ENCODE data around the gene PTPRH. TPM values are rescaled to one million over a fixed set of nuclear protein-coding genes. Genes with fewer than 3 reads are reported as not detected.

The PTPRH gene
- polyA plus RNA-seq, 1 donor (not counting 4 experiments of a cell fraction or from before 2014, with no cell fraction given): 0.17 TPM

GRCh38 chr19:55246462-55247451 is 37.5 kb upstream of the PTPRH start:
- H3K27me3 ChIP-seq (ENCODE audit: control insufficient read depth, extremely low read depth, insufficient read depth, low read length): no peaks in the 10 kb centered on the region
- H3K79me2 ChIP-seq (ENCODE audit: control insufficient read depth, insufficient read depth, low read length): peaks cover 63% of the 10 kb centered on the region
- peak overlapping the region; percentile 36 for H3K27ac ChIP-seq (ENCODE audit: control insufficient read depth, insufficient read depth, low read length)
- H3K9ac ChIP-seq (ENCODE audit: control insufficient read depth, extremely low read depth, insufficient read depth, low read length): no peak overlapping the region
- peaks cover 35% of the 10 kb centered on the region for H4K20me1 ChIP-seq (ENCODE audit: control insufficient read depth, extremely low read depth, insufficient read depth, low read length)
- no peak overlapping the region for H2AFZ ChIP-seq (ENCODE audit: control insufficient read depth, low read length)
- H3K36me3 ChIP-seq (ENCODE audit: control insufficient read depth in 2 of 2, extremely low read depth in 1 of 2, insufficient read depth in 2 of 2, low read length in 2 of 2): peaks cover 26 to 27% of the 10 kb centered on the region in 2 experiments
- H3K9me1 ChIP-seq (ENCODE audit: control insufficient read depth, extremely low read depth, insufficient read depth, low read length): peaks cover 6% of the 10 kb centered on the region
- no peak overlapping the region for H3K4me3 ChIP-seq (ENCODE audit: control insufficient read depth in 2 of 3, extremely low read depth in 1 of 3, insufficient read depth in 2 of 3, low read depth in 1 of 3, low read length in 3 of 3)
- no peaks in the 10 kb centered on the region for H3K9me3 ChIP-seq (ENCODE audit: control insufficient read depth, low read depth, low read length)
- TF ChIP-seq CTCF (optimal IDR thresholded peaks at IDR 0.05 in 1 of 3, IDR thresholded peaks at IDR 0.05 in 1 of 3, conservative IDR thresholded peaks at IDR 0.05 in 1 of 3; ENCODE audit: extremely low read depth in 1 of 3, insufficient read depth in 2 of 3, low read length in 3 of 3) (no peak), EZH2 (IDR thresholded peaks at IDR 0.05; ENCODE audit: low read length) (no peak)
- no peak for DNase-seq (ENCODE audit: low read depth, low spot score)
- dilution Hi-C loops (cut with MboI; ENCODE audit: extremely low pct_ligation_motif_present, low sequenced_read_pairs): no loop called here
- H3K4me2 ChIP-seq (ENCODE audit: control insufficient read depth, extremely low read depth, insufficient read depth, low read depth, low read length): no peak overlapping the region
- no peak for FAIRE-seq
- peaks cover 17% of the 10 kb centered on the region for H3K4me1 ChIP-seq (ENCODE audit: control insufficient read depth, extremely low read depth, insufficient read depth, low read length)

GRCh38 chr19:55245236-55245904 is 36.1 kb upstream of the PTPRH start:
- Histone ChIP-seq H3K4me2 (ENCODE audit: control insufficient read depth, extremely low read depth, insufficient read depth, low read depth, low read length) (no peak overlapping the region), H3K9ac (ENCODE audit: control insufficient read depth, extremely low read depth, insufficient read depth, low read length) (no peak overlapping the region), H3K4me1 (ENCODE audit: control insufficient read depth, extremely low read depth, insufficient read depth, low read length) (peaks cover 8% of the 10 kb centered on the region), H4K20me1 (ENCODE audit: control insufficient read depth, extremely low read depth, insufficient read depth, low read length) (peaks cover 21% of the 10 kb centered on the region), H3K9me3 (ENCODE audit: control insufficient read depth, low read depth, low read length) (no peaks in the 10 kb centered on the region), H3K27me3 (ENCODE audit: control insufficient read depth, extremely low read depth, insufficient read depth, low read length) (no peaks in the 10 kb centered on the region), H3K9me1 (ENCODE audit: control insufficient read depth, extremely low read depth, insufficient read depth, low read length) (peaks cover 2% of the 10 kb centered on the region), H3K36me3 (ENCODE audit: control insufficient read depth in 2 of 2, extremely low read depth in 1 of 2, insufficient read depth in 2 of 2, low read length in 2 of 2) (peaks cover 32 to 34% of the 10 kb centered on the region in 2 experiments), H3K27ac (ENCODE audit: control insufficient read depth, insufficient read depth, low read length) (no peak overlapping the region), H3K4me3 (ENCODE audit: control insufficient read depth in 2 of 3, extremely low read depth in 1 of 3, insufficient read depth in 2 of 3, low read depth in 1 of 3, low read length in 3 of 3) (no peak overlapping the region), H2AFZ (ENCODE audit: control insufficient read depth, low read length) (no peak overlapping the region), H3K79me2 (ENCODE audit: control insufficient read depth, insufficient read depth, low read length) (peaks cover 49% of the 10 kb centered on the region)
- FAIRE-seq (no peak), DNase-seq (ENCODE audit: low read depth, low spot score) (no peak)
- dilution Hi-C loops (cut with MboI; ENCODE audit: extremely low pct_ligation_motif_present, low sequenced_read_pairs): no loop called here
- no peak for TF ChIP-seq CTCF (optimal IDR thresholded peaks at IDR 0.05 in 1 of 3, IDR thresholded peaks at IDR 0.05 in 1 of 3, conservative IDR thresholded peaks at IDR 0.05 in 1 of 3; ENCODE audit: extremely low read depth in 1 of 3, insufficient read depth in 2 of 3, low read length in 3 of 3)
